ENCODE measurements around the gene LMO2. TPM values are rescaled to one million over a fixed set of nuclear protein-coding genes. Genes with fewer than 3 reads are reported as not detected.

The LMO2 gene
- total RNA-seq, 1 experiment from 2014 or later: 0.64 TPM

DNA sequence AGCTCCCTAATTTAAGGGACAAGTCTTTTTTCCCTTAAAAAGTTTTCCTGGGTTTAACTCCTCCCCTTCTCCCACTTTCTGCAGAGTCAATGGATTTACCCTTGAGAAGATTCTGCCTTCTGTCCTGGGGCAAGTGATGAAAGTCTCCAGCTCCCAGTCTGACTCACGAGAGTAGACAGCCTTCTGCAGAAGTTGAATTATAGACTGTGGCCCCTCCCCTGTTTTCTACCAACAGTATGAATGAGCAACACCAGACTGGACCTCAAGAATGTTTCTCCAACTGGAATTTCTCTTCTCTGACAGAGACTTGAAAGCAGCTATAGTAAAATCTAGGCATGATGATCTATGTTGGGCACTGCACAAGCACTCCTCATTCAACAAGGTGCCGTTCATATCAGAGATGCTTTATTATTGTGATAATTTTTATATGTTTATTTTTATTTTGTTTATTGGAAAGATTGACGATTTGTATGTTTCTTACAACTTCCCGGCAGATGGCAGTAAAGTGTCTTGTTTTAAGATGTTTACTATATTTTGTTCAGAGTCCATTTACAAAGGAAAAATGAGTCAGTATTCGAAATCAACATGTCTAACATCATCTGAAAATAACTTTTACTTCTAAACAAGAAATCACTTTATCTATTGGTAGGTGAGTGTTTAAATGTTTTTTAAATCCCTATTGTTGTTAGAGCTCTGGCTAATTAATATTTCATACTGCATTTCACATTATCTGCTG is 56.6 kb downstream of the LMO2 start:
- ATAC-seq: no peak
- DNase-seq (ENCODE audit: low read depth, low spot score): no peak
- in situ Hi-C loops (cut with HindIII; ENCODE audit: low pct_unique_long_range_greater_than_20kb, low sequenced_read_pairs) (no loop called here), intact Hi-C loops (cut with micrococcal nuclease; ENCODE audit: unreplicated experiment) (loop anchor here (5.0 kb wide), 1 partner anchor 152 kb away; no protein-coding TSS in a partner anchor)
- ChIA-PET POLR2A (no interaction called here), CTCF (interaction anchor here (0.5 to 1.7 kb wide), 5 partner anchors 27 to 161 kb away, joined by 3 to 13 read pairs (median 5); no protein-coding TSS in a partner anchor)
- H3K36me3 ChIP-seq (ENCODE audit: control insufficient read depth, insufficient read depth, low read length): no peaks in the 10 kb centered on the region
- no peak overlapping the region for H3K4me3 ChIP-seq (ENCODE audit: low read depth in 2 of 2, low read length in 2 of 2)
- H3K4me1 ChIP-seq (ENCODE audit: control insufficient read depth, insufficient read depth, low read length): 0 out of 2 replicates have a peak, but pooled peaks cover 2% of the 10 kb centered on the region
- H3K27me3 ChIP-seq (ENCODE audit: control insufficient read depth, insufficient read depth, low read length): peaks cover 10% of the 10 kb centered on the region; the same call in 1 of the 2 replicates
- no peak overlapping the region for H3K27ac ChIP-seq (ENCODE audit: low read length)
- no peaks in the 10 kb centered on the region for H3K9me3 ChIP-seq (ENCODE audit: control insufficient read depth, insufficient read depth, low read depth, low read length)
- no peak for TF ChIP-seq POLR2AphosphoS5 (IDR thresholded peaks at IDR 0.05; ENCODE audit: low read depth, low read length)
- TF ChIP-seq, protein P1, sequence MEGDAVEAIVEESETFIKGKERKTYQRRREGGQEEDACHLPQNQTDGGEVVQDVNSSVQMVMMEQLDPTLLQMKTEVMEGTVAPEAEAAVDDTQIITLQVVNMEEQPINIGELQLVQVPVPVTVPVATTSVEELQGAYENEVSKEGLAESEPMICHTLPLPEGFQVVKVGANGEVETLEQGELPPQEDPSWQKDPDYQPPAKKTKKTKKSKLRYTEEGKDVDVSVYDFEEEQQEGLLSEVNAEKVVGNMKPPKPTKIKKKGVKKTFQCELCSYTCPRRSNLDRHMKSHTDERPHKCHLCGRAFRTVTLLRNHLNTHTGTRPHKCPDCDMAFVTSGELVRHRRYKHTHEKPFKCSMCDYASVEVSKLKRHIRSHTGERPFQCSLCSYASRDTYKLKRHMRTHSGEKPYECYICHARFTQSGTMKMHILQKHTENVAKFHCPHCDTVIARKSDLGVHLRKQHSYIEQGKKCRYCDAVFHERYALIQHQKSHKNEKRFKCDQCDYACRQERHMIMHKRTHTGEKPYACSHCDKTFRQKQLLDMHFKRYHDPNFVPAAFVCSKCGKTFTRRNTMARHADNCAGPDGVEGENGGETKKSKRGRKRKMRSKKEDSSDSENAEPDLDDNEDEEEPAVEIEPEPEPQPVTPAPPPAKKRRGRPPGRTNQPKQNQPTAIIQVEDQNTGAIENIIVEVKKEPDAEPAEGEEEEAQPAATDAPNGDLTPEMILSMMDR (IDR thresholded peaks at IDR 0.05): peak; percentile 49
- no peak for TF ChIP-seq SIN3A (IDR thresholded peaks at IDR 0.05; ENCODE audit: borderline replicate concordance, insufficient read depth, low read depth, low read length)
- TF ChIP-seq, protein P2, sequence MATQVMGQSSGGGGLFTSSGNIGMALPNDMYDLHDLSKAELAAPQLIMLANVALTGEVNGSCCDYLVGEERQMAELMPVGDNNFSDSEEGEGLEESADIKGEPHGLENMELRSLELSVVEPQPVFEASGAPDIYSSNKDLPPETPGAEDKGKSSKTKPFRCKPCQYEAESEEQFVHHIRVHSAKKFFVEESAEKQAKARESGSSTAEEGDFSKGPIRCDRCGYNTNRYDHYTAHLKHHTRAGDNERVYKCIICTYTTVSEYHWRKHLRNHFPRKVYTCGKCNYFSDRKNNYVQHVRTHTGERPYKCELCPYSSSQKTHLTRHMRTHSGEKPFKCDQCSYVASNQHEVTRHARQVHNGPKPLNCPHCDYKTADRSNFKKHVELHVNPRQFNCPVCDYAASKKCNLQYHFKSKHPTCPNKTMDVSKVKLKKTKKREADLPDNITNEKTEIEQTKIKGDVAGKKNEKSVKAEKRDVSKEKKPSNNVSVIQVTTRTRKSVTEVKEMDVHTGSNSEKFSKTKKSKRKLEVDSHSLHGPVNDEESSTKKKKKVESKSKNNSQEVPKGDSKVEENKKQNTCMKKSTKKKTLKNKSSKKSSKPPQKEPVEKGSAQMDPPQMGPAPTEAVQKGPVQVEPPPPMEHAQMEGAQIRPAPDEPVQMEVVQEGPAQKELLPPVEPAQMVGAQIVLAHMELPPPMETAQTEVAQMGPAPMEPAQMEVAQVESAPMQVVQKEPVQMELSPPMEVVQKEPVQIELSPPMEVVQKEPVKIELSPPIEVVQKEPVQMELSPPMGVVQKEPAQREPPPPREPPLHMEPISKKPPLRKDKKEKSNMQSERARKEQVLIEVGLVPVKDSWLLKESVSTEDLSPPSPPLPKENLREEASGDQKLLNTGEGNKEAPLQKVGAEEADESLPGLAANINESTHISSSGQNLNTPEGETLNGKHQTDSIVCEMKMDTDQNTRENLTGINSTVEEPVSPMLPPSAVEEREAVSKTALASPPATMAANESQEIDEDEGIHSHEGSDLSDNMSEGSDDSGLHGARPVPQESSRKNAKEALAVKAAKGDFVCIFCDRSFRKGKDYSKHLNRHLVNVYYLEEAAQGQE (IDR thresholded peaks at IDR 0.05; ENCODE audit: insufficient read depth in 1 of 2, low read depth in 2 of 2, low read length in 1 of 2): no peak
- no TSS peak for BruUV-seq (replicated peaks)

DNA sequence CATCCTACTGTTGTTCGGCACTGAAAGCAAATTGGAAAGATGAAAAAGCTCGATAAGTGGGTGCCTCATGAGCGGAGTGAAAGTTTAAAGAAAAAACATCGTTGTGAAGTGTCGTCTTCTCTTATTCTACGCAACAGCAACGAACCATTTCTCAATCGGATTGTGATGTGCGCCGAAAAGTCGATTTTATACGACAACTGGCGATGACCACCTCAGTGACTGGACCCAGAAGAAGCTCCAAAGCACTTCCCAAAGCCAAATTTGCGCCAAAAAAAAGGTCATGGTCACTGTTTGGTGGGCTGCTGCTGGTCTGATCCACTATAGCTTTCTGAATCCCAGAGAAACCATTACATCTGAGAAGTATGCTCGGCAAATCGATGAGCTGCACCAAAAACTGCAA is 59.2 kb downstream of the LMO2 start:
- Histone ChIP-seq H3K36me3 (ENCODE audit: control insufficient read depth, insufficient read depth, low read length) (no peaks in the 10 kb centered on the region), H3K9me3 (ENCODE audit: control insufficient read depth, insufficient read depth, low read depth, low read length) (no peaks in the 10 kb centered on the region), H3K27ac (ENCODE audit: low read length) (no peak overlapping the region), H3K27me3 (ENCODE audit: control insufficient read depth, insufficient read depth, low read length) (0 out of 2 replicates have a peak, but pooled peaks cover 2% of the 10 kb centered on the region), H3K4me3 (ENCODE audit: low read depth in 2 of 2, low read length in 2 of 2) (no peak overlapping the region), H3K4me1 (ENCODE audit: control insufficient read depth, insufficient read depth, low read length) (0 out of 2 replicates have a peak, but pooled peaks cover 2% of the 10 kb centered on the region)
- ATAC-seq (no peak), DNase-seq (ENCODE audit: low read depth, low spot score) (no peak)
- TF ChIP-seq SIN3A (IDR thresholded peaks at IDR 0.05; ENCODE audit: borderline replicate concordance, insufficient read depth, low read depth, low read length) (no peak), POLR2AphosphoS5 (IDR thresholded peaks at IDR 0.05; ENCODE audit: low read depth, low read length) (no peak), TCF7L2 (IDR thresholded peaks at IDR 0.05; ENCODE audit: low read depth, low read length) (no peak)
- TF ChIP-seq, protein P2 (IDR thresholded peaks at IDR 0.05; ENCODE audit: insufficient read depth in 1 of 2, low read depth in 2 of 2, low read length in 1 of 2): no peak
- TF ChIP-seq, protein P1 (IDR thresholded peaks at IDR 0.05): no peak
- no TSS peak for BruUV-seq (replicated peaks)
- intact Hi-C loops (cut with micrococcal nuclease; ENCODE audit: unreplicated experiment) (no loop called here), in situ Hi-C loops (cut with HindIII; ENCODE audit: low pct_unique_long_range_greater_than_20kb, low sequenced_read_pairs) (no loop called here)
- ChIA-PET POLR2A (interaction anchor here (0.6 kb wide), 1 partner anchor 55 kb away, joined by 3 read pairs; no protein-coding TSS in a partner anchor), CTCF (no interaction called here)
